Tibial nerve (tissue), 4 donors: ENCODE results near the gene LBHD2.

Experiments used
- CTCF ChIP-seq, 5 experiments: fragments of 200-600 bp in 3 of 5; fragments of 450-650 bp in 2 of 5; sonication (generic) in 3 of 5; IDR thresholded peaks; one replicate each; pipeline ENCODE4 v1.5.1; 2016 to 2019; ENCODE audit warnings: antibody characterized with exemption in 5 of 5, mild to moderate bottlenecking in 3 of 5, moderate library complexity in 2 of 5
- EP300 ChIP-seq, 2 donors: sonication (generic); formaldehyde crosslinking; IDR thresholded peaks; one replicate each; pipeline ENCODE4 v1.6.1; 2017; ENCODE audit warnings: antibody characterized with exemption in 2 of 2, mild to moderate bottlenecking in 1 of 2
- POLR2A ChIP-seq, 2 donors: fragments of 450-650 bp; IDR thresholded peaks; one replicate each; pipeline ENCODE4 v1.6.1; 2017; ENCODE audit warnings: antibody characterized with exemption in 2 of 2, mild to moderate bottlenecking in 2 of 2, moderate library complexity in 2 of 2

- no peak for TF ChIP-seq EP300 (IDR thresholded peaks at IDR 0.05)
- no peak for TF ChIP-seq CTCF (IDR thresholded peaks at IDR 0.05)
- no peak for TF ChIP-seq POLR2A (IDR thresholded peaks at IDR 0.05)
Measured at GRCh38 chr14:103097244-103097993, 13.4 kb downstream of the LBHD2 start.
